Thyroid gland (tissue), 4 donors: ENCODE measurements around the gene AFM. TPM values are rescaled to one million over a fixed set of nuclear protein-coding genes. Genes with fewer than 3 reads are reported as not detected.

Experiments
- DNase-seq, 2 donors: peaks; one replicate each; pipeline ENCODE4 v3.0.0-alpha.2; 2019
- H3K27ac ChIP-seq, 3 donors: fragments of 200-600 bp; sonication (generic); 1 replicate in 2 of 3; 2 replicates in 1 of 3; pipeline ENCODE4 v1.5.1; 2016 to 2019; ENCODE audit warnings: mild to moderate bottlenecking in 1 of 3, moderate library complexity in 1 of 3
- H3K27me3 ChIP-seq: fragments of 200-600 bp; sonication (generic); one replicate; pipeline ENCODE4 v1.5.1; 2019
- H3K36me3 ChIP-seq, 2 donors: fragments of 200-600 bp; sonication (generic); one replicate each; pipeline ENCODE4 v1.5.1; 2016 to 2019
- H3K4me1 ChIP-seq, 2 donors: fragments of 200-600 bp; sonication (generic); one replicate each; pipeline ENCODE4 v1.5.1; 2017 to 2019
- H3K4me3 ChIP-seq, 3 donors: fragments of 200-600 bp; sonication (generic); replicated peaks in 1 of 3; 1 replicate in 2 of 3; 2 replicates in 1 of 3; pipeline ENCODE4 v1.5.1; 2016; ENCODE audit warnings: mild to moderate bottlenecking in 1 of 3
- H3K9me3 ChIP-seq: fragments of 200-600 bp; sonication (generic); one replicate; pipeline ENCODE4 v1.5.1; 2017
- POLR2A ChIP-seq, 2 donors: fragments of 450-650 bp; IDR thresholded peaks; one replicate each; pipeline ENCODE4 v1.6.1; 2017; ENCODE audit warnings: antibody characterized with exemption in 2 of 2, mild to moderate bottlenecking in 2 of 2, moderate library complexity in 1 of 2
- WGBS, 2 donors: methylation state at CpG; one replicate each; pipeline ENCODE4 v1.1.5; 2017; 5-methylcytosine and 5-hydroxymethylcytosine counted together
- intact Hi-C: fragments of 100-400 bp; cut with DNase I; formaldehyde crosslinking; loops from one replicate; pipeline ENCODE4 v1.15.1; 2023
- total RNA-seq, 4 donors: library from RNA; depleted of rRNA; stranded (reverse); fragments of >200 nt; gene quantifications; one replicate each; pipeline ENCODE4 v1.2.3, GENCODE V29; 2016
- TF ChIP-seq, protein P1 (sequence below), 6 experiments: fragments of 200-600 bp in 3 of 6; fragments of 450-650 bp in 3 of 6; sonication (generic) in 3 of 6; IDR thresholded peaks; one replicate each; pipeline ENCODE4 v1.5.1; 2016 to 2019; ENCODE audit warnings: antibody characterized with exemption in 6 of 6, mild to moderate bottlenecking in 2 of 6, inconsistent platforms in 1 of 6, moderate library complexity in 1 of 6

Gene AFM
- total RNA-seq, 4 donors from 2014 or later: not detected

DNA sequence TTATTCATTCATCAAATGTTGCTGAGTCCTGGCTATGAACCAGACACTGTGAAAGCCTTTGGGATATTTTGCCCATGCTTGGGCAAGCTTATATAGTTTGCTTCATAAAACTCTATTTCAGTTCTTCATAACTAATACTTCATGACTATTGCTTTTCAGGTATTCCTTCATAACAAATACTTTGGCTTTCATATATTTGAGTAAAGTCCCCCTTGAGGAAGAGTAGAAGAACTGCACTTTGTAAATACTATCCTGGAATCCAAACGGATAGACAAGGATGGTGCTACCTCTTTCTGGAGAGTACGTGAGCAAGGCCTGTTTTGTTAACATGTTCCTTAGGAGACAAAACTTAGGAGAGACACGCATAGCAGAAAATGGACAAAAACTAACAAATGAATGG, 47.2 kb upstream of the AFM start:
- DNase-seq: no peak
- intact Hi-C loops: no loop called here
- H3K9me3 ChIP-seq: no peaks in the 10 kb centered on the region
- H3K27me3 ChIP-seq: no peaks in the 10 kb centered on the region
- H3K27ac ChIP-seq: no peak overlapping the region
- H3K4me1 ChIP-seq: no peaks in the 10 kb centered on the region
- TF ChIP-seq POLR2A (IDR thresholded peaks at IDR 0.05): no peak
- TF ChIP-seq, protein P1, sequence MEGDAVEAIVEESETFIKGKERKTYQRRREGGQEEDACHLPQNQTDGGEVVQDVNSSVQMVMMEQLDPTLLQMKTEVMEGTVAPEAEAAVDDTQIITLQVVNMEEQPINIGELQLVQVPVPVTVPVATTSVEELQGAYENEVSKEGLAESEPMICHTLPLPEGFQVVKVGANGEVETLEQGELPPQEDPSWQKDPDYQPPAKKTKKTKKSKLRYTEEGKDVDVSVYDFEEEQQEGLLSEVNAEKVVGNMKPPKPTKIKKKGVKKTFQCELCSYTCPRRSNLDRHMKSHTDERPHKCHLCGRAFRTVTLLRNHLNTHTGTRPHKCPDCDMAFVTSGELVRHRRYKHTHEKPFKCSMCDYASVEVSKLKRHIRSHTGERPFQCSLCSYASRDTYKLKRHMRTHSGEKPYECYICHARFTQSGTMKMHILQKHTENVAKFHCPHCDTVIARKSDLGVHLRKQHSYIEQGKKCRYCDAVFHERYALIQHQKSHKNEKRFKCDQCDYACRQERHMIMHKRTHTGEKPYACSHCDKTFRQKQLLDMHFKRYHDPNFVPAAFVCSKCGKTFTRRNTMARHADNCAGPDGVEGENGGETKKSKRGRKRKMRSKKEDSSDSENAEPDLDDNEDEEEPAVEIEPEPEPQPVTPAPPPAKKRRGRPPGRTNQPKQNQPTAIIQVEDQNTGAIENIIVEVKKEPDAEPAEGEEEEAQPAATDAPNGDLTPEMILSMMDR (IDR thresholded peaks at IDR 0.05): peak in 3 of 6 experiments; percentile 12 to 51 (median 37)
- H3K4me3 ChIP-seq: no peak overlapping the region
- H3K36me3 ChIP-seq: no peaks in the 10 kb centered on the region
- 32 to 41% methylated on average over 3 of the region's 3 CpGs for WGBS, 2 donors

DNA sequence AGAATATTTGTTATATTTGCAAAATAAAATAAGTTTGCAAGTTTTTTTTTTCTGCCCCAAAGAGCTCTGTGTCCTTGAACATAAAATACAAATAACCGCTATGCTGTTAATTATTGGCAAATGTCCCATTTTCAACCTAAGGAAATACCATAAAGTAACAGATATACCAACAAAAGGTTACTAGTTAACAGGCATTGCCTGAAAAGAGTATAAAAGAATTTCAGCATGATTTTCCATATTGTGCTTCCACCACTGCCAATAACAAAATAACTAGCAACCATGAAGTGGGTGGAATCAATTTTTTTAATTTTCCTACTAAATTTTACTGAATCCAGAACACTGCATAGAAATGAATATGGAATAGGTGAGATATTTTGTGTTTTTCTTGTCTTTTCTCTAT, 45.6 kb upstream of the AFM start, which contains the start of gene AFP:
Gene AFP (plus strand): TSS at position 238 of the 400 bp plus-strand sequence. CDS start 42 bp downstream, at position 280.
- no peak within 1 kb of the TSS for H3K4me3 ChIP-seq
- 79 to 84% methylated on average over 1 of the region's 1 CpG for WGBS, 2 donors
- DNase-seq: no peak
- H3K36me3 ChIP-seq: no peaks in the 10 kb centered on the region
- intact Hi-C loops: no loop called here
- no peaks in the 10 kb centered on the region for H3K27me3 ChIP-seq
- TF ChIP-seq, protein P1 (IDR thresholded peaks at IDR 0.05): no peak
- TF ChIP-seq POLR2A (IDR thresholded peaks at IDR 0.05): no peak
- H3K9me3 ChIP-seq: no peaks in the 10 kb centered on the region
- H3K4me1 ChIP-seq: no peaks in the 10 kb centered on the region
- H3K27ac ChIP-seq: no peak within 1 kb of the TSS

DNA sequence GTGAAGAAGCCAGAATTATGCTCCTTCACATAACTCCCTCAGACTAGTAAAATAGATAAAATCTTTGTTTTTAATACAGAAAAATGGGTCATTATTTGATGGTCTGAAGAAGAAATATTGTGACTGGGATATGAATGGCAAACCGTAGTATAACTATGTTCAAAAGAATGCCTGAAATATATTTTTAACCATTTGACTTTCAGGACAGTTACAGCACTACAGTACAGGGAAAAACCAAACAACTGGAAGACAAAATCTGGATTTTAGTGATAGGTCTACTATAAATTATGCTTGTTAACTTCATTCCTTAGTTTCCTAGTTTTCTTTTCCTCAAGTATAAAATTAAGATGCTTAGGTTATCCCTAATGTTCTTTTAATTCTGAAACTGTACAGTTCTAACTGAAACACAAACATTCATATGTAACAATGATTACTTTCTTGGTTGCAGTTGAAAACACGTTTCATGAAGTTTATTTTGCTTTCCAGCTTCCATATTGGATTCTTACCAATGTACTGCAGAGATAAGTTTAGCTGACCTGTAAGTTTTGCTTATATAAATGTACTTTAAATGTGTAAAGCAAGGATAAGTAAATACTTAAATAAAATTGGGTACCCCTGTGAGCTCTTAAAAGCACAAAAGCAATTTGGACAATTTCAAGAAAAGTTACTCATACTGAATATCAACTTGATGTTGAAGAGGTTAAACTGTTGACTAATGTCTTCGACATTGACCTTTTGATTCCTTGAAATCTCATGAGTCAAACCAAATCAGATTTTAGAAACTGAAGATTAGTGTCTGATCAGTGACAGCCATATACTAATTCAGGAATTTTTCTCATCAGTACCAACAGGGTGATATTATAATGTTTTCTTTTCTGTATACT, 44.6 kb upstream of the AFM start:
- intact Hi-C loops: no loop called here
- no peak for TF ChIP-seq POLR2A (IDR thresholded peaks at IDR 0.05)
- TF ChIP-seq, protein P1 (IDR thresholded peaks at IDR 0.05): no peak
- H3K9me3 ChIP-seq: no peaks in the 10 kb centered on the region
- H3K27ac ChIP-seq: no peak overlapping the region
- no peaks in the 10 kb centered on the region for H3K36me3 ChIP-seq
- no peaks in the 10 kb centered on the region for H3K27me3 ChIP-seq
- H3K4me3 ChIP-seq: no peak overlapping the region
- WGBS, 2 donors: 71 to 74% methylated on average over 3 of the region's 3 CpGs
- no peaks in the 10 kb centered on the region for H3K4me1 ChIP-seq
- no peak for DNase-seq

DNA sequence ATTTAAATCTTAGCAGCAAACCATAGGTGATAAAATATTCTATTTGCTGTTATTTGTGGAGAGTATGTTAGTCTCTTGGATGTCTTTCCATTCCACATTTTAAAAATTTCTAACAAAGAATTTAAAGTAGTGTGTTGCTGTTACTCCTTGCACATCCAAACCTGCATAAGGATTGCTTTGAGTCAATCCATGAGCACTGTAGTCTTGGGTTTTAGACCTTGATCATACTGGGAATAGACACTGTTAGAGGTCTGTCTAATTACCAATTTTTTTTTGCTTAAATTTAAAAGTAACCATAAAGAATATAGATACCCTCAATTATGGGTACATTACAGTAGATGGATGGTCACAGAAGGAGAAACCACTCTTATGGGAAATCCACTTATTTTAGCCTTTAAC, 44.0 kb upstream of the AFM start:
- Histone ChIP-seq H3K27me3 (no peaks in the 10 kb centered on the region), H3K27ac (no peak overlapping the region), H3K36me3 (no peaks in the 10 kb centered on the region), H3K4me3 (no peak overlapping the region), H3K9me3 (no peaks in the 10 kb centered on the region), H3K4me1 (no peaks in the 10 kb centered on the region)
- intact Hi-C loops: no loop called here
- DNase-seq: no peak
- TF ChIP-seq, protein P1 (IDR thresholded peaks at IDR 0.05): no peak
- TF ChIP-seq POLR2A (IDR thresholded peaks at IDR 0.05): no peak

DNA sequence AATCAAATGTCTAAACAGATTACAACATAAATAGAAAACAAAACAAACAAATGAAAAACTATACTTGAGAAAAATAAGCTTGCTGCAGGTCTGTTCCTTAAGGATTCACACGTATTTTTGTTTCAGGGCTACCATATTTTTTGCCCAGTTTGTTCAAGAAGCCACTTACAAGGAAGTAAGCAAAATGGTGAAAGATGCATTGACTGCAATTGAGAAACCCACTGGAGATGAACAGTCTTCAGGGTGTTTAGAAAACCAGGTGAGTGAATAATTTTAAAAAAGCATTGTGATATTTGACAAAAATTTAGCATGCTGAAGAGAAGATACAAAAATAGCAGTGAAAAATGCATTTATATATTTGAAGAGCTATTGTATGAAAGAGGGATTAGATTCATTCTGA, 43.5 kb upstream of the AFM start:
- Histone ChIP-seq H3K4me1 (no peaks in the 10 kb centered on the region), H3K27ac (no peak overlapping the region), H3K4me3 (no peak overlapping the region), H3K36me3 (no peaks in the 10 kb centered on the region), H3K9me3 (no peaks in the 10 kb centered on the region), H3K27me3 (no peaks in the 10 kb centered on the region)
- WGBS, 2 donors: 77 to 80% methylated on average over 1 of the region's 1 CpG
- TF ChIP-seq, protein P1 (IDR thresholded peaks at IDR 0.05): no peak
- TF ChIP-seq POLR2A (IDR thresholded peaks at IDR 0.05): no peak
- DNase-seq: no peak
- intact Hi-C loops: no loop called here
